ELF-1 (cell line): ENCODE measurements around the gene C6orf136.

Source experiments
- DNase-seq: peaks from one replicate; pipeline ENCODE4 v3.0.0-alpha.2; 2016; ENCODE audit warnings: low read depth, low spot score

Gene C6orf136

GRCh38 chr6:30646450-30647241 is at the start of gene C6orf136:
Gene C6orf136 (plus strand): TSS chr6:30647133. CDS start chr6:30647232, 99 bp downstream.
- peak; percentile 92 for DNase-seq

DNA sequence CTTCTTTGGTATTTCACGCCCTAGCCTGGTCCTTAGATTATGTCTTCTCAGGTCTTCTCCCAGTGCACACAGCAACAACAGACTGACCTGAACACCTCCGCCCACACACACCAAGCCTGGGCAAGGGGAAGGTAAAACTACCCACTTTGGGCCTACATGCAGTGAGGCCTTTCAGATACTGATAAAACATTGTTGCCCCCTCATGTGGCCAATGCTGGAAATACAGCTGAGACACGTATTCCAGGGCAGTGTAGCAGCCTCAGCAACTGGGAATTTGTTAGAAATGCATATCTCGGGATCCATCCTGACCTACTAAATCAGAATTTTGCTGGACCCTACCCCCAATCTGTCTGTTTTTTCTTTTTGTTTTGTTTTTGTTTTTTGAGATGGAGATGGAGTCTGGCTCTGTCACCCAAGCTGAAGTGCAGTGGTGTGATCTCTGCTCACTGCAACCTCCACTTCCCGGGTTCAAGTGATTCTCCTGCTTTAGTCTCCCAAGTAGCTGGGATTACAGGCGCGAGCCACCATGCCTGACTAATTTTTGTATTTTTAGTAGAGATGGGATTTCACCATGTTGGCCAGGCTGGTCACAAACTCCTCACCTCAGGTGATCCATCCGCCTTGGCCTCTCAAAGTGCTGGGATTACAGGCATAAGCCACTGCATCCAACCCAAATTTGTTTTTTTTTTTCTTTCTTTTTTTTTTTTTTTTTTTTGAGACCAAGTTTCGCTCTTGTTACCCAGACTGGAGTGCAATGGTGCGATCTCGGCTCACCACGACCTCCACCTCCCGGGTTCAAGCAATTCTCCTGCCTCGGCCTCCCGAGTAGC is 49.4 kb upstream of the C6orf136 start:
- DNase-seq, result peak; percentile 75

GRCh38 chr6:30598912-30599624 is 47.9 kb upstream of the C6orf136 start:
- DNase-seq, result peak; percentile 24

DNA sequence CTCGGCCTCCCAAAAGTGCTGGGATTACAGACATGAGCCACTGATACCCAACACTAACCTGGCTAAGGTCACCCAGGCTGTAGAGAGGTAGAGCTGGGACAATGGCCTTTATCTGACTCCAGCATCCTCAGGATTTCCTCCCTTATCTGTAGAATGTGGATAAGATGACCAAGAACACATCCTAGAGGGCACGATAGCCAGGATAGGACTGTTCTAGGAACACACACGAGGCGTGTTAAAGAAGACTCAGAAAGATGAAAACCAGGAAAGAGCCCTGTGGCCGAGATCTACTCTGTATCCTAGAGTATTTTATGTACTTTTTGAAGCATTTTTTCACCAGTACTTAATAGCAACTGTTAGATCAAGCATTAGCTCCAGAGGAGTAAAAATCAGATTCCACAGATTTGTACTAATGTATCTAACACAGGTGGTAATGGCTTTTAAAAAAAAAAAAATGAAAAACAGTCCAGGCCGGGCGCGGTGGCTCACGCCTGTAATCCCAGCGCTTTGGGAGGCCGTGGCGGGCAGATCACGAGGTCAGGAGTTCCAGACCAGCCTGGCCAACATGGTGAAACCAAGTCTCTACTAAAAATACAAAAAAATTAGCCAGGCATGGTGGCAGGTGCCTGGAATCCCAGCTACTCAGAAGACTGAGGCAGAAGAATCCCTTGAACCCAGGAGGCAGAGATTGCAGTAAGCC is 47.2 kb upstream of the C6orf136 start:
- no peak for DNase-seq

GRCh38 chr6:30600451-30600961 is 46.4 kb upstream of the C6orf136 start:
- no peak for DNase-seq

DNA sequence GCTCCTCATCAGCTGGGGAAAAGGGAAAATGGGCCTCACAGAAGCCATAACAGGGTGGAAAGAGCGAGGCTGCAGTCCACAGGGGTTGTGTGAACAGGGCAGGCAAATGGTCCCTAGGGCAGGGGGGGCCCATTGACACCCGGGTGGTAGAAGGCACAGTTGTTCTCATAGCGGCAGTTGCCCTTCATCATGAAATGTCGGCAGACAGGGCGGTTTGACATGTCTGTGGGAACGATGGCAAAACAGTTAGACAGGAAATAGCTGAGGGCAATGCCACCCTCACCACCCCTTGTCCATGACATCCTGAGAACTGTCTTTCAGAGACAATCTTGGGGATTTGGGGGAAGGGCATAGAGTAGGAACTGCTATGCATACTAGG is 45.5 kb upstream of the C6orf136 start:
- no peak for DNase-seq

DNA sequence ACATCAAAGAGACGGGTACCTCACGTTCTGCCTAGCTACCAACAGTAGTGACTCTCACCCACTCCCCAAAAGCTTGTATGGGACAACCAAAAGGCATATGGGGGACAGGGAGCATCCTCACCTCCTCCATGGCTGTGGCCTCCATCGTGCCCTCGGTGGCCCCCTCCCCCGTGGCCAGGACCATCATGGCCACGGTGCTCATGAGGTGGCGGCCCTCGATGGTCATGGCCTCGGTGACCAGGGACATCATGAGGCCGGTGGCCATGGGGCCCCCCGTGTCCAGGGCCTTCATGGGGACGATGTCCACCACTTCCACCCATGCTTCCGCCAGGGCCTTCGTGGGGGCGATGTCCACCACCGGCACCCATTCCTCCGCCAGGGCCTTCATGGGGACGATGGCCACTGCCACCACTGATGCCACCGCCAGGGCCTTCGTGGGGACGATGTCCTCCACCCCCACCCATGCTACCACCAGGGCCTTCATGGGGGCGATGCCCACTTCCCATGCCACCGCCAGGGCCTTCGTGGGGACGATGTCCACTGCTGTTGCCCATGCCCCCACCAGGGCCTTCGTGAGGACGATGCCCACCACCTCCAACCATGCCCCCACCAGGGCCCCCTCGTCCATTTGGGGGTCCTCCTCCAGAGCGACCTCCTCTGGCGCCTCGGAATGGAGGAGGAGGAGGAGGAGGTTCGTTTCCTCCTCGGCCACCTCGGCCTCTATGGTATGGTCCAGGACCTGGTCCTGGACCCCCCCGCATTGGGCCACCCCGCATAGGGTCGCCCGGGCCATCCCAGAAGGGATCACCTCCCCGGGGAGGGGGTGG is 44.9 kb upstream of the C6orf136 start:
- DNase-seq, result no peak

DNA sequence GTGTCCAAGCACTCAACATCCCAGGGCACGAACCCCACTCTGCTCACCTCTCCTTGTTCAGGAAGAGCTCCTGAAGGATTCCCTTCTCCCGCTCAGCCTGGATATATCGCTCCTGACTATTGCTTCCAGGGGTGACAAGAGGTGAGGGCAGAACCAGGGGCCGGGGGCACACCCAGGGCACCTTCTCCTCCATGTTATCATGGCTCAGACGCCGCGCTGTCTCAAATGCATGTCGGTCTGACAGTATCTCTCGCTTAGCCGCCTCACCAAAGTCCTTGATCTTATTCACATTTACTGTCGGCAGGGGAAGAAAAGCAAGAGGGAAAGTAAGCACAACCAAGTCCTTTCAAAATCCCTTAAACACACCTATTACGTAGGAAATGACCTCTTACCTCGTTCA is 43.0 kb upstream of the C6orf136 start:
- no peak for DNase-seq

GRCh38 chr6:30610065-30610464 is 36.9 kb upstream of the C6orf136 start:
- DNase-seq, result no peak

- no peak for DNase-seq
Observed at GRCh38 chr6:30611150-30611855, 35.6 kb upstream of the C6orf136 start.

DNA sequence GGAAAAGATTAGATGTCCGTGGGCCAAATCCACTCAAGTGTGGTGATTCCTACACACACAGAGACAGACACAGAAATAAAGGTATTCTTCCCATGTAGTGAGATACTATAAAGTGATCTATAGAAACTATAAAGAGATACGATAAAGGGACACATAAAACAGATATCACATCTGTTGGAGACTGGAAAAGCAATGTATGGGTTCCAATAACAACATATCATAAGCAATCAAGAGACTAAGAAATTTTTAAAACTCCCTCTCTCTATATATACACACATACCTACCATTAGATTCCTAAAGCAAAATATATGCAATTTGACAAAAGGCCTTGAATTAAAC is 35.1 kb upstream of the C6orf136 start:
- DNase-seq, result no peak

DNA sequence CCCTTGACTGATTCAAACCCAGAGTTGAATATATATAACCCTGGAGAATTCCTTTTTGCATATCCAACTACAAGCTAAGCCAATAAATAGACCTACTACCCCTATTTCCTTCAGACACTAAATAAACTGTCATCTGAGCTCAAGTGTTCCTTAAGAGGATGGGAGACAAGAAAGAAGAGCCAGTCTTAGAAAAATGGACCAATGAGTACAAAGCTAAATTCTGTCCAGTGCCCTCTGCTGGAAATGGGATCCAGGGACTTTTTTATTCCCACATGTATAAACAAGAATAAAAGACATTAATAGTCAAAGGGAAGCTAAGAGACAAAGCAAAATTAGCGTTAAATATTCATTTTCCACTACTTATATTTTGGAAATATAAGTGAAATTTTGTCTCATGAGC is 34.7 kb upstream of the C6orf136 start:
- no peak for DNase-seq

DNA sequence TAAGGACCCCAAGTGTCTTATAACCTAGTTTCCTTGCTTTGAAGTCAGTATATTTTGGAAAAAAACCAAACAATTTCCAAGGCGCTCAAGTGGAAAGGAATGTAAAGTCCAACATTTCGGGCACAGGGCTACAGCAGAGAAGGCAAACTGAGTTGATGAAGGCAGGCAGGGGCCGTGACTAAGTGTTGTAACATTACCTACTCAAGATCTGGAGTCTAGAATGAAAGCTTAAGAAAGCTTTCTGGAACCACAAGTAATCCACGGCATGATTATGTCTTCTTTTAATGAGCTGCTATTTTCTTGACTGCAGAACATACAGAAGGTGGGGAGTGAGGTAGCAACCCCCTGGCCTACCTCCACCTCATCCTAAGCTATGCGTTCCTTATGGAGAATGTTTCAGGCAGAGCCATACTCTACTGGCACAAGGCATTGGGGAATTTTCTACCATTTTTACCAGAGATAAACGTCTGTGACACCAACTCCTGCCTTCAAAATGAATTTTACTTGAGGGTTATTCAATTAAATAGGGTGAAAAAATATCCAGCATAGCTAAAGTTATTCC is 34.2 kb upstream of the C6orf136 start:
- no peak for DNase-seq

- DNase-seq, result no peak
Observed at GRCh38 chr6:30613251-30614043, 33.5 kb upstream of the C6orf136 start.

DNA sequence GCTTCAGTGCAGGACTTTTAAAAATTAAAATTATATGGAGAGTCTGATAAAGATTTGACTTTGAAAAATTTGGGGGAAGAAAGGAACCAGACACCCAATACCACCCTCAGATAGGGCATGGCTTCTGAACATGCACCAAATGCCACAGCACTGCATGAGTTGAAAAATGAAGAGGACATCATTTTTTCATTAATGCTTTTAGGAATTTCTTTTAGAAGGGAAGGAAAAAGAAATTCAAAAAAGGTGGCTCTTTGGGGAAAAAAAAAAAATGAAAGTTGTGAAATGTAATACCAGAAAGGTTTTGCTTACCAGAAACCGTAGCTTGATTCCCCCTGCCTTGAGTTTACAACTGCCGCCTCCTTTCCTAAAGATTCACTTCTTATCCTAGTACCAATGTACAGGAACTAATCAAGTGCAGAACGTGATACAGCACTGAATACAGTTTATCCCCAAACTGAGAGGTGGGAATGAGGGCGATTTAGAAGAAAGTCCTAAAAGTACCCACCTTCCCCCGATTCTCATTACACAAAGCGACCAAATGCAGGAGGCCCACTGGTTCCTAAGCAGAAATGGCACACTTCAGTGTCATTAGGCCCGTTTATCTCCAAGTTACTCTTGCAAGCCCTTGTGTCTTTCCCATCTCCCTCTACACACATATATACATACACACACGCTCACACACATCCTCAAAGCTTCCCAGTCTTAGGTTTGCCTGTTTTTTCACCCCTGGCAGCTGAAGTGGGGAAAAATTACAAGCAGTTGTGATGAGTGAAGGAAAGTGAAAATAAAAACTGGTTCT is 32.7 kb upstream of the C6orf136 start:
- no peak for DNase-seq

DNA sequence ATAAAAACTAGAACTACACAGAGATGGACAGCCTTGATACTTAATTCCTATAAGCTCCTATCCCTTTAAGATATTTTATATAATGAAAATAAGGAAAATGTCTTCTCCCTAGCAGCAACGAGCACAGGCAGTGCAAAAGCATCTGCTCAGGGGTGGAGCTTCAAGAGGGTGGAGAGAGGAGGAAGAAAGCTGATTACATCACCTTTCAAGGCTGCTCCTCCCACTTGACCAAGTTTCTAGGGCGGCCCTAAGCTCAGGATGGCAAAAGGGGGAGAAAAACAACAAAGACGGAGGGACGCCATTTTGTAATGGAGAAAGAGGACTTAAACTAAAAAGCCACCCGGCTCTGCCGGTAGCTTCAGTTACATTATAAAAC is 32.1 kb upstream of the C6orf136 start:
- DNase-seq, result peak; percentile 97

GRCh38 chr6:30615219-30615957 is 31.5 kb upstream of the C6orf136 start:
- DNase-seq, result peak; percentile 87
